IPS DF 4.7 (cell line): ENCODE data around the gene TXNDC16.

Experiments
- DNase-seq: peaks from one replicate; pipeline ENCODE4 v3.0.0-alpha.2; 2013; ENCODE audit warnings: low spot score; ENCODE audit errors: extremely low read depth

Gene TXNDC16

GRCh38 chr14:52447236-52447635 lies 105.1 kb downstream of the TXNDC16 start:
- no peak for DNase-seq

- no peak for DNase-seq
Observed at GRCh38 chr14:52446355-52446754, 106.0 kb downstream of the TXNDC16 start.

GRCh38 chr14:52443506-52443905 lies 108.8 kb downstream of the TXNDC16 start:
- DNase-seq = no peak

GRCh38 chr14:52442602-52443001 lies 109.7 kb downstream of the TXNDC16 start:
- no peak for DNase-seq

GRCh38 chr14:52442166-52442565 lies 110.1 kb downstream of the TXNDC16 start:
- no peak for DNase-seq

- DNase-seq = no peak
Observed at GRCh38 chr14:52439476-52439875, 112.8 kb downstream of the TXNDC16 start.

- DNase-seq = no peak
Observed at GRCh38 chr14:52434955-52435354, 117.3 kb downstream of the TXNDC16 start.

GRCh38 chr14:52430474-52430873 lies 121.8 kb downstream of the TXNDC16 start:
- no peak for DNase-seq

GRCh38 chr14:52429451-52429850 lies 122.9 kb downstream of the TXNDC16 start:
- no peak for DNase-seq

GRCh38 chr14:52427460-52427859 lies 124.8 kb downstream of the TXNDC16 start:
- DNase-seq = no peak

- no peak for DNase-seq
Observed at GRCh38 chr14:52422650-52423356, 129.5 kb downstream of the TXNDC16 start.

- DNase-seq = no peak
Observed at GRCh38 chr14:52417139-52417538, 135.2 kb downstream of the TXNDC16 start.

- DNase-seq = no peak
Observed at GRCh38 chr14:52413729-52414408, 138.4 kb downstream of the TXNDC16 start.

- no peak for DNase-seq
Observed at GRCh38 chr14:52412426-52412825, 139.9 kb downstream of the TXNDC16 start.

- no peak for DNase-seq
Observed at GRCh38 chr14:52405314-52405713, 147.0 kb downstream of the TXNDC16 start.

GRCh38 chr14:52402812-52403526 lies 149.3 kb downstream of the TXNDC16 start:
- no peak for DNase-seq

- no peak for DNase-seq
Observed at GRCh38 chr14:52400846-52401245, 151.5 kb downstream of the TXNDC16 start.

GRCh38 chr14:52399921-52400595 lies 152.2 kb downstream of the TXNDC16 start:
- DNase-seq = no peak

- no peak for DNase-seq
Observed at GRCh38 chr14:52399104-52399503, 153.2 kb downstream of the TXNDC16 start.

- no peak for DNase-seq
Observed at GRCh38 chr14:52397844-52398243, 154.5 kb downstream of the TXNDC16 start.

- no peak for DNase-seq
Observed at GRCh38 chr14:52395728-52396127, 156.6 kb downstream of the TXNDC16 start.
